Activated CD8-positive, alpha-beta T cell treated with anti-CD3 and anti-CD28 coated beads for 36 hours (primary cell): ENCODE data around the gene UGT1A8. TPM values are rescaled to one million over a fixed set of nuclear protein-coding genes. Genes with fewer than 3 reads are reported as not detected.
"Not testable (repeated sequence)": the region's sequence is repeated elsewhere in the genome, so short reads cannot be mapped to it uniquely, and the experiment has no call there.

Experiments used
- ATAC-seq: fragments of 200-7000 bp; cut with Tn5 transposase; one replicate; pipeline ENCODE4 v1.10.0; 2021; ENCODE audit warnings: mild to moderate bottlenecking, moderate library complexity
- CTCF ChIA-PET: fragments of 350-600 bp; sonication (Branson Sonifier 250); formaldehyde crosslinking; loops from one replicate; lab custom pipeline; 2021; ENCODE audit warnings: antibody characterized with exemption; lab: Charles Lee
- POLR2A ChIA-PET: fragments of 350-600 bp; sonication (Branson Sonifier 250); formaldehyde crosslinking; loops from one replicate; lab custom pipeline; 2021; ENCODE audit warnings: antibody characterized with exemption; lab: Charles Lee
- DNase-seq: peaks from one replicate; pipeline ENCODE4 v3.0.0-alpha.2; 2020
- H3K27ac Mint-ChIP-seq: one replicate; pipeline ENCODE4 v1.8.0; 2021; ENCODE audit warnings: mild to moderate bottlenecking, mixed read lengths
- H3K27me3 Mint-ChIP-seq: one replicate; pipeline ENCODE4 v1.8.0; 2021; ENCODE audit warnings: mixed read lengths
- H3K36me3 Mint-ChIP-seq: one replicate; pipeline ENCODE4 v1.8.0; 2021; ENCODE audit warnings: low read depth, mixed read lengths
- H3K4me1 Mint-ChIP-seq: one replicate; pipeline ENCODE4 v1.8.0; 2021; ENCODE audit warnings: low read depth, mixed read lengths
- H3K4me3 Mint-ChIP-seq: one replicate; pipeline ENCODE4 v1.8.0; 2021; ENCODE audit warnings: mild to moderate bottlenecking, moderate library complexity, mixed read lengths
- H3K9me3 Mint-ChIP-seq: one replicate; pipeline ENCODE4 v1.8.0; 2021; ENCODE audit warnings: mixed read lengths
- CTCF ChIP-seq: fragments of 200-600 bp; IDR thresholded peaks from one replicate; pipeline ENCODE4 v1.8.0; 2022; ENCODE audit warnings: antibody characterized with exemption, mild to moderate bottlenecking
- intact Hi-C: fragments of 100-400 bp; cut with micrococcal nuclease; formaldehyde crosslinking; loops from one replicate; pipeline ENCODE4 v1.10.0; 2022
- total RNA-seq, 2 experiments: library from RNA; stranded (reverse); gene quantifications; one replicate each; pipeline ENCODE4 v1.2.3, GENCODE V29; 2021

The UGT1A8 gene
- total RNA-seq, 2 experiments from 2014 or later: not detected

GRCh38 chr2:233712611-233713261, 95.3 kb downstream of the UGT1A8 start, which contains the start of gene UGT1A5:
TSS of gene UGT1A5 (plus strand) at chr2:233712907. CDS start at chr2:233712992, 85 bp downstream.
- POLR2A ChIA-PET: no interaction called here
- CTCF ChIA-PET: interaction anchor here (0.8 to 1.3 kb wide), 3 partner anchors 13 to 308 kb away, joined by 3 to 4 read pairs (median 3); no protein-coding TSS in a partner anchor
- Mint-ChIP-seq H3K4me3 (no peak within 1 kb of the TSS), H3K27me3 (peaks cover 8% of the 10 kb centered on the region), H3K4me1 (peaks cover 9% of the 10 kb centered on the region), H3K9me3 (no peaks in the 10 kb centered on the region), H3K27ac (no peak within 1 kb of the TSS), H3K36me3 (no peaks in the 10 kb centered on the region)
- TF ChIP-seq CTCF: no peak
- DNase-seq: no peak
- no peak for ATAC-seq
- intact Hi-C loops: no loop called here

- intact Hi-C loops: no loop called here
- Mint-ChIP-seq H3K4me3 (no peak overlapping the region), H3K36me3 (no peaks in the 10 kb centered on the region), H3K9me3 (no peaks in the 10 kb centered on the region), H3K27ac (no peak overlapping the region), H3K4me1 (peaks cover 9% of the 10 kb centered on the region), H3K27me3 (peaks cover 10% of the 10 kb centered on the region)
- TF ChIP-seq CTCF: no peak
- CTCF ChIA-PET: no interaction called here
- ATAC-seq (no peak), DNase-seq (peak; percentile 4)
- POLR2A ChIA-PET: no interaction called here
Observed at GRCh38 chr2:233713262-233713615, 95.8 kb downstream of the UGT1A8 start.

- no peak for TF ChIP-seq CTCF
- no peaks in the 10 kb centered on the region for H3K9me3 Mint-ChIP-seq
- DNase-seq (no peak), ATAC-seq (no peak)
- no peak overlapping the region for H3K4me3 Mint-ChIP-seq
- no peaks in the 10 kb centered on the region for H3K36me3 Mint-ChIP-seq
- ChIA-PET CTCF (no interaction called here), POLR2A (no interaction called here)
- H3K4me1 Mint-ChIP-seq: peaks cover 9% of the 10 kb centered on the region
- H3K27ac Mint-ChIP-seq: no peak overlapping the region
- peaks cover 13% of the 10 kb centered on the region for H3K27me3 Mint-ChIP-seq
- intact Hi-C loops: no loop called here
Observed at GRCh38 chr2:233714121-233714520, 96.7 kb downstream of the UGT1A8 start.

- Mint-ChIP-seq H3K27ac (no peak within 1 kb of the TSS), H3K4me3 (no peak within 1 kb of the TSS), H3K9me3 (no peaks in the 10 kb centered on the region), H3K27me3 (peaks cover 16% of the 10 kb centered on the region), H3K4me1 (peaks cover 6% of the 10 kb centered on the region), H3K36me3 (no peaks in the 10 kb centered on the region)
- POLR2A ChIA-PET: no interaction called here
- intact Hi-C loops: no loop called here
- ATAC-seq (no peak), DNase-seq (no peak)
- CTCF ChIA-PET: no interaction called here
- no peak for TF ChIP-seq CTCF
Observed at GRCh38 chr2:233718552-233718951, 101.1 kb downstream of the UGT1A8 start, which contains the start of gene UGT1A4. TSS of gene UGT1A4 (plus strand) at chr2:233718736. CDS start at chr2:233718821, 85 bp downstream.

GRCh38 chr2:233728723-233729301, 111.4 kb downstream of the UGT1A8 start, which contains the start of gene UGT1A3:
TSS of gene UGT1A3 (plus strand) at chr2:233729042. CDS start at chr2:233729127, 85 bp downstream.
- POLR2A ChIA-PET: no interaction called here
- CTCF ChIA-PET: no interaction called here
- Mint-ChIP-seq H3K27ac (no peak within 1 kb of the TSS), H3K4me3 (no peak within 1 kb of the TSS), H3K27me3 (peaks cover 4% of the 10 kb centered on the region), H3K9me3 (no peaks in the 10 kb centered on the region), H3K36me3 (no peaks in the 10 kb centered on the region), H3K4me1 (no peaks in the 10 kb centered on the region)
- ATAC-seq: no peak
- no peak for TF ChIP-seq CTCF
- DNase-seq: no peak
- intact Hi-C loops: no loop called here

GRCh38 chr2:233736868-233737653, 119.6 kb downstream of the UGT1A8 start:
- DNase-seq, H3K27ac Mint-ChIP-seq, intact Hi-C loops, ATAC-seq, H3K4me3 Mint-ChIP-seq, H3K36me3 Mint-ChIP-seq, POLR2A ChIA-PET, H3K9me3 Mint-ChIP-seq, CTCF ChIA-PET, H3K4me1 Mint-ChIP-seq: not testable (repeated sequence)
- H3K27me3 Mint-ChIP-seq: peaks cover 26% of the 10 kb centered on the region
